Stimulated activated CD4-positive, alpha-beta T cell treated with anti-CD3 and anti-CD28 coated beads, Interleukin-15, amount 100 ng/mL, for 48 hours (primary cell): ENCODE measurements around the gene TULP4.

ENCODE experiments used
- DNase-seq, 2 donors: peaks; one replicate each; pipeline ENCODE4 v3.0.0-alpha.2; 2020; ENCODE audit warnings: low read depth in 2 of 2

Gene TULP4

GRCh38 chr6:158358450-158359077 is 46.3 kb downstream of the TULP4 start:
- DNase-seq: no peak

GRCh38 chr6:158361068-158361467 is 48.8 kb downstream of the TULP4 start:
- DNase-seq: no peak

- DNase-seq: no peak
These were observed 49.9 kb downstream of the TULP4 start for GRCh38 chr6:158361961-158362669.

GRCh38 chr6:158366363-158366762 is 54.1 kb downstream of the TULP4 start:
- no peak for DNase-seq

- DNase-seq: no peak
These were observed 55.6 kb downstream of the TULP4 start for GRCh38 chr6:158367816-158368215.

- no peak for DNase-seq
These were observed 57.0 kb downstream of the TULP4 start for GRCh38 chr6:158369241-158369640.

GRCh38 chr6:158370805-158371204 is 58.5 kb downstream of the TULP4 start:
- no peak for DNase-seq

- no peak for DNase-seq
These were observed 59.0 kb downstream of the TULP4 start for GRCh38 chr6:158371261-158371660.

GRCh38 chr6:158372574-158372973 is 60.3 kb downstream of the TULP4 start:
- no peak for DNase-seq

GRCh38 chr6:158373214-158373613 is 60.9 kb downstream of the TULP4 start:
- no peak for DNase-seq

- DNase-seq: no peak
These were observed 61.8 kb downstream of the TULP4 start for GRCh38 chr6:158374020-158374419.

- DNase-seq: no peak
These were observed 64.4 kb downstream of the TULP4 start for GRCh38 chr6:158376631-158377081.

- no peak for DNase-seq
These were observed 65.6 kb downstream of the TULP4 start for GRCh38 chr6:158377860-158378259.

- DNase-seq: no peak
These were observed 67.1 kb downstream of the TULP4 start for GRCh38 chr6:158379336-158379735.

GRCh38 chr6:158381214-158381613 is 68.9 kb downstream of the TULP4 start:
- no peak for DNase-seq

GRCh38 chr6:158382491-158382890 is 70.2 kb downstream of the TULP4 start:
- no peak for DNase-seq

GRCh38 chr6:158383057-158383456 is 70.8 kb downstream of the TULP4 start:
- no peak for DNase-seq

GRCh38 chr6:158383542-158383941 is 71.3 kb downstream of the TULP4 start:
- DNase-seq: no peak

- no peak for DNase-seq
These were observed 72.4 kb downstream of the TULP4 start for GRCh38 chr6:158384671-158385110.

- DNase-seq: no peak
These were observed 74.8 kb downstream of the TULP4 start for GRCh38 chr6:158387036-158387435.

GRCh38 chr6:158387578-158387977 is 75.3 kb downstream of the TULP4 start:
- no peak for DNase-seq

- DNase-seq: no peak
These were observed 76.5 kb downstream of the TULP4 start for GRCh38 chr6:158388727-158389126.

- no peak for DNase-seq
These were observed 77.1 kb downstream of the TULP4 start for GRCh38 chr6:158389193-158389919.
